Neural progenitor cell (in vitro differentiated cells): ENCODE results near the gene MITF.

Experiments
- CTCF ChIP-seq: fragments of 200-600 bp; sonication (generic); IDR thresholded peaks from 2 replicates; pipeline ENCODE4 v1.5.1; 2017; ENCODE audit warnings: antibody characterized with exemption, mild to moderate bottlenecking
- EZH2 ChIP-seq: fragments of 200-600 bp; sonication (generic); IDR thresholded peaks from 2 replicates; pipeline ENCODE4 v1.6.1; 2017; ENCODE audit warnings: antibody characterized with exemption, mild to moderate bottlenecking, moderate library complexity
- EZH2phosphoT487 ChIP-seq: fragments of 200-600 bp; sonication (generic); IDR thresholded peaks from 2 replicates; pipeline ENCODE4 v1.6.1; 2017; ENCODE audit warnings: antibody characterized with exemption

GRCh38 chr3:69914395-69914794 is 175.1 kb downstream of the MITF start:
- no peak for TF ChIP-seq CTCF
- no peak for TF ChIP-seq EZH2phosphoT487
- TF ChIP-seq EZH2 = no peak
